ENCODE measurements around the gene ANKRD44. TPM values are rescaled to one million over a fixed set of nuclear protein-coding genes. Genes with fewer than 3 reads are reported as not detected.

ANKRD44 gene
- total RNA-seq, result 1 to 10 TPM; 1.7 to 9.3 (median 8.5) TPM
- under 1 TPM; 0.35 to 0.93 (median 0.40) TPM for polyA plus RNA-seq
- long read RNA-seq, donor 1, full-length matches to known transcripts, result 4 of 4 reads
- long read RNA-seq, donor 1, partial matches to known transcripts, result 0 of 4 reads
- long read RNA-seq, donor 1, other reads (novel, unspliced or antisense), result 0 of 4 reads
- long read RNA-seq, donor 2, full-length matches to known transcripts, result 1 of 6 reads
- long read RNA-seq, donor 2, partial matches to known transcripts, result 1 of 6 reads
- long read RNA-seq, donor 2, other reads (novel, unspliced or antisense), result 4 of 6 reads

GRCh38 chr2:197310271-197310985 is at the start of gene ANKRD44:
Gene ANKRD44 (minus strand): TSS chr2:197310780. CDS start chr2:197310604, 176 bp downstream.
- H3K9me3 ChIP-seq, result no peaks in the 10 kb centered on the region
- DNase-seq, result peak; percentile 89 to 96
- H3K4me1 ChIP-seq, result peaks cover 23% of the 10 kb centered on the region
- ATAC-seq, result peak; percentile 91 to 98 (median 96)
- WGBS, 3 donors, result 0% methylated on average over 35 to 102 of the region's 102 CpGs
- intact Hi-C loops (cut with DNase I), result loop anchor here (2.0 to 10.0 kb wide), 4 partner anchors 58 to 306 kb away; no protein-coding TSS in a partner anchor
- no peaks in the 10 kb centered on the region for H3K27me3 ChIP-seq (ENCODE audit: insufficient read depth in 3 of 3, low read length in 2 of 3)
- H3K27ac ChIP-seq, result peak within 1 kb of the TSS; percentile 74
- TF ChIP-seq, protein P1, sequence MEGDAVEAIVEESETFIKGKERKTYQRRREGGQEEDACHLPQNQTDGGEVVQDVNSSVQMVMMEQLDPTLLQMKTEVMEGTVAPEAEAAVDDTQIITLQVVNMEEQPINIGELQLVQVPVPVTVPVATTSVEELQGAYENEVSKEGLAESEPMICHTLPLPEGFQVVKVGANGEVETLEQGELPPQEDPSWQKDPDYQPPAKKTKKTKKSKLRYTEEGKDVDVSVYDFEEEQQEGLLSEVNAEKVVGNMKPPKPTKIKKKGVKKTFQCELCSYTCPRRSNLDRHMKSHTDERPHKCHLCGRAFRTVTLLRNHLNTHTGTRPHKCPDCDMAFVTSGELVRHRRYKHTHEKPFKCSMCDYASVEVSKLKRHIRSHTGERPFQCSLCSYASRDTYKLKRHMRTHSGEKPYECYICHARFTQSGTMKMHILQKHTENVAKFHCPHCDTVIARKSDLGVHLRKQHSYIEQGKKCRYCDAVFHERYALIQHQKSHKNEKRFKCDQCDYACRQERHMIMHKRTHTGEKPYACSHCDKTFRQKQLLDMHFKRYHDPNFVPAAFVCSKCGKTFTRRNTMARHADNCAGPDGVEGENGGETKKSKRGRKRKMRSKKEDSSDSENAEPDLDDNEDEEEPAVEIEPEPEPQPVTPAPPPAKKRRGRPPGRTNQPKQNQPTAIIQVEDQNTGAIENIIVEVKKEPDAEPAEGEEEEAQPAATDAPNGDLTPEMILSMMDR (IDR thresholded peaks at IDR 0.05), result peak; percentile 58
- peak within 1 kb of the TSS; percentile 68 for H3K4me3 ChIP-seq
- no peaks in the 10 kb centered on the region for H3K36me3 ChIP-seq (ENCODE audit: insufficient read depth in 1 of 2, low read depth in 1 of 2)

DNA sequence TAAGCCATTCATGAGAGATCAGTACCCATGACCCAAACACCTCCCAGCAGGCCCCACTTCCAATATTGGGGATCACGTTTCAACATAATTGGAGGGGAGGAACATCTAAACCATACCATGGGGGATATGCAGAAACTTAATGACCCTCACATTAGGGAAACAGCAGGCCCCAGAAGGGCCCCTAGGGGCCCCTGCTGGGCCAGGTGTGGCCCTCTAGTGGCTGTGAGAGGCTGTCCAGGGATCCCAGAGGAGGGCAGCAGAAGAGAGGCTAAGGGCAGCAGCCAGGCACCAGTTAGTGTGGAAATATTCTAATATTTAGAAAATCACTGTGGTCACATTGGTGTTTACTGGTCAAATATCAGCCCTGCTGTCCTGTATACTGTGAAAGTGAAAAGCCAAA is 49.3 kb upstream of the ANKRD44 start:
- ATAC-seq (no peak), DNase-seq (no peak)
- Histone ChIP-seq H3K9me3 (no peaks in the 10 kb centered on the region), H3K36me3 (ENCODE audit: insufficient read depth in 1 of 2, low read depth in 1 of 2) (no peaks in the 10 kb centered on the region), H3K4me3 (no peak overlapping the region), H3K27ac (no peak overlapping the region), H3K27me3 (ENCODE audit: insufficient read depth in 3 of 3, low read length in 2 of 3) (no peaks in the 10 kb centered on the region), H3K4me1 (no peaks in the 10 kb centered on the region)
- intact Hi-C loops (cut with DNase I), result no loop called here
- TF ChIP-seq, protein P1 (IDR thresholded peaks at IDR 0.05), result no peak
- WGBS, 3 donors, result 94 to 96% (median 94%) methylated on average over 1 of the region's 1 CpG

GRCh38 chr2:197358931-197359330 is 48.4 kb upstream of the ANKRD44 start:
- no peak overlapping the region for H3K27ac ChIP-seq
- no peak overlapping the region for H3K4me3 ChIP-seq
- no peak for ATAC-seq
- intact Hi-C loops (cut with DNase I), result no loop called here
- no peaks in the 10 kb centered on the region for H3K27me3 ChIP-seq (ENCODE audit: insufficient read depth in 3 of 3, low read length in 2 of 3)
- no peaks in the 10 kb centered on the region for H3K36me3 ChIP-seq (ENCODE audit: insufficient read depth in 1 of 2, low read depth in 1 of 2)
- H3K9me3 ChIP-seq, result no peaks in the 10 kb centered on the region
- H3K4me1 ChIP-seq, result no peaks in the 10 kb centered on the region
- no peak for DNase-seq
- TF ChIP-seq, protein P1 (IDR thresholded peaks at IDR 0.05), result no peak
- 54 to 64% (median 56%) methylated on average over 2 of the region's 2 CpGs for WGBS, 3 donors

DNA sequence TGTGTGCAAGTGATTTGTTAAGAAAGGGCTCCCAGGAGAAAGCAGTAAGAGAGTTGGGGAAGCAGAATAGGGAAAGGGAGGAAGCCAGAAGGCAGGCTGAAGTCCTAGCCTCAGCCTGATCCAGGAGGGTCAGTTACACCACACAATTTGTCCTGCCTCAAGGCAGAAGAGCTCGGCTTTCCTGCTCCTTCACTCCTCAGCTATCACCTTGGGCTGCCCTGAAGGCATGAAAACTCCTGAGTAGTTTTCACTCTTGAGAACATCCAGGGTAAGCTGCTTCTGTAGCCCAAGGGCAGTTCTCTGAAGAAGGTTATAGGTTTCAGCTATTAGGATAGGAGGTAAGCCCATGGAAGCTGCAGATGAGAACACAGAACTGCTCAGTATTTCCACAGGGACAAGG is 47.4 kb upstream of the ANKRD44 start:
- 37 to 75% (median 42%) methylated on average over 1 of the region's 1 CpG for WGBS, 3 donors

More for the DNA sequence above, 47.4 kb upstream of the ANKRD44 start:
- Histone ChIP-seq H3K27me3 (ENCODE audit: insufficient read depth in 3 of 3, low read length in 2 of 3) (no peaks in the 10 kb centered on the region), H3K9me3 (no peaks in the 10 kb centered on the region), H3K4me1 (no peaks in the 10 kb centered on the region), H3K27ac (no peak overlapping the region), H3K4me3 (no peak overlapping the region), H3K36me3 (ENCODE audit: insufficient read depth in 1 of 2, low read depth in 1 of 2) (no peaks in the 10 kb centered on the region)
- intact Hi-C loops (cut with DNase I), result no loop called here
- TF ChIP-seq, protein P1 (IDR thresholded peaks at IDR 0.05), result no peak
- no peak for DNase-seq
- no peak for ATAC-seq
